Gastrocnemius medialis (tissue), 4 donors: Measurements from ENCODE around the gene PGS1. TPM values are rescaled to one million over a fixed set of nuclear protein-coding genes. Genes with fewer than 3 reads are reported as not detected.

ENCODE experiments used
- ATAC-seq, 2 donors: fragments of 150-250 bp; one replicate each; pipeline ENCODE4 v1.9.1; 2016
- DNase-seq, 2 donors: peaks; one replicate each; pipeline ENCODE4 v3.0.0-alpha.2; 2019
- H3K27ac ChIP-seq, 4 donors: fragments of 200-600 bp; sonication (generic); 1 replicate in 1 of 4; 2 replicates in 3 of 4; pipeline ENCODE4 v1.5.1; 2016 to 2018; ENCODE audit warnings: mild to moderate bottlenecking in 2 of 4, moderate library complexity in 1 of 4
- H3K27me3 ChIP-seq, 3 donors: fragments of 200-600 bp; sonication (generic) in 2 of 3; 1 replicate in 1 of 3; 2 replicates in 2 of 3; pipeline versions ENCODE4 v1.5.1 to v1.6.0; 2016 to 2019; ENCODE audit warnings: mild to moderate bottlenecking in 1 of 3, moderate library complexity in 1 of 3
- H3K36me3 ChIP-seq, 2 donors: fragments of 200-600 bp; sonication (generic) in 1 of 2; one replicate each; pipeline ENCODE4 v1.5.1; 2017 to 2018
- H3K4me1 ChIP-seq, 2 donors: fragments of 200-600 bp; sonication (generic) in 1 of 2; one replicate each; pipeline ENCODE4 v1.5.1; 2016 to 2017; ENCODE audit warnings: mild to moderate bottlenecking in 2 of 2
- H3K4me3 ChIP-seq, 4 donors: fragments of 200-600 bp; sonication (generic) in 3 of 4; 1 replicate in 1 of 4; 2 replicates in 3 of 4; pipeline ENCODE4 v1.5.1; 2016 to 2019; ENCODE audit warnings: mild to moderate bottlenecking in 2 of 4
- H3K9me3 ChIP-seq, 3 donors: fragments of 200-600 bp; sonication (generic) in 2 of 3; 1 replicate in 1 of 3; 2 replicates in 2 of 3; pipeline ENCODE4 v1.5.1; 2016 to 2019
- CTCF ChIP-seq, 5 experiments: fragments of 450-650 bp in 3 of 5; fragments of 200-600 bp in 2 of 5; sonication (generic) in 2 of 5; IDR thresholded peaks in 4 of 5; conservative IDR thresholded peaks in 1 of 5; 1 replicate in 4 of 5; 2 replicates in 1 of 5; pipeline ENCODE4 v1.5.1; 2016 to 2019; ENCODE audit warnings: antibody characterized with exemption in 5 of 5, mild to moderate bottlenecking in 3 of 5, moderate library complexity in 3 of 5
- POLR2A ChIP-seq, 2 donors: fragments of 450-650 bp; IDR thresholded peaks; one replicate each; pipeline ENCODE4 v1.6.1; 2017; ENCODE audit warnings: antibody characterized with exemption in 2 of 2, mild to moderate bottlenecking in 2 of 2, moderate library complexity in 2 of 2
- in situ Hi-C, 4 donors: fragments of 200-750 bp; cut with MboI; loops; one replicate each; pipeline versions ENCODE4 v1.15.0 to v1.8.0; 2017; ENCODE audit warnings: low sequenced_read_pairs in 4 of 4
- intact Hi-C: fragments of 100-400 bp; cut with DNase I; formaldehyde crosslinking; loops from one replicate; pipeline ENCODE4 v1.15.1; 2023; ENCODE audit warnings: low total_unique reads
- total RNA-seq, 4 donors: library from RNA; depleted of rRNA; stranded (reverse); fragments of >200 nt; gene quantifications; one replicate each; pipeline versions ENCODE4 v1.1.0 to v1.2.3, GENCODE V29; 2016

PGS1 gene
- total RNA-seq, 4 donors from 2014 or later = 16.6 to 30.0 (median 21.8) TPM

DNA sequence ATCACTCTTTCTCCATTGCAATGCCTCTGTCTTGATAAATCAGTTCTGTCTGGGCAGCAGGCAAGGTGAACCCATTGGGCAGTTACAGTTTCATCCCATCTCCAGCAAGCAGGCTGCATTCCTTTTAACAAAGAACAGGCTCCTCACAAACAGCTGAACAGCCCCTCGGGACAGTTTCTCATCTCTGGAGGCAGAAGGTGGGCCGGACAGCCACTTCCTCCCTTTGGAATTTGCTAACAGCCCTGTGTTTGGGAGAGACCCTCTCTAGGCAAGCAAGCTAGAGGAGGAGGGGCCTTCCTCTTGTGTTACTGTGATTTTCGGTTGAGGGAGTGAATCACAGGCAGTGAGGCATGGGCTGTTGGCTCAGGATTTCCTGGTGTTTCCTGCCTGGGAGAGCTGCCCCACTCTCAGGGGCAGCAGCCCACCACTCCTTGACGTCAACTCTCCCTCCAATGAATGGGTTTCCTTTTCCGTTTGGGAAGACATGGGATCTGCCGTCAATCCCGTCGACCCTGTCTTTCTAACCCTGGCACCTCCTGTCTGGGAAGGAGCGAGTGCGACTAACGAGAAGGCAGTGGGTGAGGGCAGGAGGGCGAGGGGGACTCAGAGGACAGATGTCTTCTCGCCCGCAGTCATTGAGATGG lies 3.7 kb upstream of the PGS1 start:
- intact Hi-C loops (no loop called here), in situ Hi-C loops (loop anchor here in 1 of 4 donors (10.0 kb wide), 1 partner anchor 50 kb away; no protein-coding TSS in a partner anchor)
- no peak for ATAC-seq
- Histone ChIP-seq H3K4me1 (peaks cover 8 to 14% of the 10 kb centered on the region in 2 donors), H3K27ac (peak overlapping the region in 1 of 4 donors; percentile 8), H3K36me3 (no peaks in the 10 kb centered on the region), H3K4me3 (no peak overlapping the region), H3K27me3 (no peaks in the 10 kb centered on the region), H3K9me3 (no peaks in the 10 kb centered on the region)
- TF ChIP-seq CTCF (IDR thresholded peaks at IDR 0.05 in 4 of 5, conservative IDR thresholded peaks at IDR 0.05 in 1 of 5) = no peak
- no peak for TF ChIP-seq POLR2A (IDR thresholded peaks at IDR 0.05)
- DNase-seq = no peak

- H3K36me3 ChIP-seq = peaks cover 0 to 3% of the 10 kb centered on the region in 2 donors
- peaks cover 17 to 23% of the 10 kb centered on the region in 2 donors for H3K4me1 ChIP-seq
- no peaks in the 10 kb centered on the region for H3K9me3 ChIP-seq
- DNase-seq (no peak), ATAC-seq (no peak)
- in situ Hi-C loops (loop anchor here in 1 of 4 donors (10.0 kb wide), 1 partner anchor 49 kb away; no protein-coding TSS in a partner anchor), intact Hi-C loops (no loop called here)
- no peaks in the 10 kb centered on the region for H3K27me3 ChIP-seq
- peak overlapping the region in 1 of 4 donors; percentile 8 for H3K27ac ChIP-seq
- no peak for TF ChIP-seq POLR2A (IDR thresholded peaks at IDR 0.05)
- no peak for TF ChIP-seq CTCF (IDR thresholded peaks at IDR 0.05 in 4 of 5, conservative IDR thresholded peaks at IDR 0.05 in 1 of 5)
- H3K4me3 ChIP-seq = no peak overlapping the region
Measured at GRCh38 chr17:78375401-78376151, 2.9 kb upstream of the PGS1 start.

DNA sequence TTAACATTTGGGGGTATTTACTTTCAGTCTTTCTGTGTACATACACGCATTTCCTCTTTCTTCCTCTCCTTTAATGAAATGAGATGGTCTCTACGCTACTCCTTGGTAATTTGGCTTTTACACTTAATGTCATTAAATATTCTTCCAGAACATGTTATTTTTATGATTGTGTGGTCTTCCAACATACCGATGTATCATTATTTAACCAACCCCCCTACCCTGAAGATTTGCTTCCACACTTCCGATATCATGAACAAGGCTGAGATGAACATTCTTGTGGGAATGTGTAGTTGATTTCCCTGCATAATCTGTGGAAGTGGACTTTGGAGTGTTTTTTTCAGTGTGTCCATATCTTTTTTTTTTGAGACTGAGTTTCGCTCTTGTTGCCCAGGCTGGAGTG lies 2.3 kb upstream of the PGS1 start:
- in situ Hi-C loops = loop anchor here in 1 of 4 donors (10.0 kb wide), 1 partner anchor 49 kb away; no protein-coding TSS in a partner anchor
- Histone ChIP-seq H3K36me3 (peaks cover 0 to 3% of the 10 kb centered on the region in 2 donors), H3K27ac (no peak overlapping the region), H3K4me3 (no peak overlapping the region), H3K27me3 (no peaks in the 10 kb centered on the region), H3K9me3 (no peaks in the 10 kb centered on the region), H3K4me1 (peaks cover 21 to 28% of the 10 kb centered on the region in 2 donors)
- ATAC-seq (no peak), DNase-seq (no peak)
- TF ChIP-seq CTCF (IDR thresholded peaks at IDR 0.05 in 4 of 5, conservative IDR thresholded peaks at IDR 0.05 in 1 of 5) = no peak
- intact Hi-C loops = no loop called here

GRCh38 chr17:78377858-78378224 lies 608 bp upstream of the PGS1 start:
- ATAC-seq (no peak), DNase-seq (no peak)
- peak overlapping the region; percentile 84 to 91 (median 86) for H3K27ac ChIP-seq
- peaks cover 29 to 37% of the 10 kb centered on the region in 2 donors for H3K4me1 ChIP-seq
- H3K36me3 ChIP-seq = peaks cover 0 to 3% of the 10 kb centered on the region in 2 donors
- in situ Hi-C loops (loop anchor here in 1 of 4 donors (10.0 kb wide), 1 partner anchor 47 kb away; no protein-coding TSS in a partner anchor), intact Hi-C loops (loop anchor here (2.0 kb wide), 1 partner anchor 37 kb away; no protein-coding TSS in a partner anchor)
- no peaks in the 10 kb centered on the region for H3K9me3 ChIP-seq
- TF ChIP-seq POLR2A (IDR thresholded peaks at IDR 0.05) (no peak), CTCF (IDR thresholded peaks at IDR 0.05 in 4 of 5, conservative IDR thresholded peaks at IDR 0.05 in 1 of 5) (no peak)
- H3K27me3 ChIP-seq = no peaks in the 10 kb centered on the region
- peak overlapping the region; percentile 74 to 99 (median 96) for H3K4me3 ChIP-seq
